Smooth muscle cell (in vitro differentiated cells): ENCODE data around the gene LYPD4. TPM values are rescaled to one million over a fixed set of nuclear protein-coding genes. Genes with fewer than 3 reads are reported as not detected.

Source experiments
- DNase-seq: peaks from one replicate; lab custom pipeline; 2025; ENCODE audit not compliant: unreplicated experiment; lab: John Stamatoyannopoulos, UW
- H2AFZ ChIP-seq: fragments of 200-600 bp; sonication (generic); 2 replicates; pipeline ENCODE4 v1.6.0; 2016; ENCODE audit warnings: antibody characterized with exemption, low read depth, mild to moderate bottlenecking
- H3F3A ChIP-seq: fragments of 200-600 bp; sonication (generic); 2 replicates; pipeline ENCODE4 v1.6.0; 2017; ENCODE audit warnings: antibody characterized with exemption, low read depth
- H3K27ac ChIP-seq: fragments of 200-600 bp; sonication (generic); 2 replicates; pipeline ENCODE4 v1.5.1; 2016; ENCODE audit warnings: low read depth, mild to moderate bottlenecking
- H3K27me3 ChIP-seq: fragments of 200-600 bp; sonication (generic); 2 replicates; pipeline ENCODE4 v1.6.1; 2016; ENCODE audit warnings: low read depth, mild to moderate bottlenecking
- H3K36me3 ChIP-seq: fragments of 200-600 bp; sonication (generic); 2 replicates; pipeline ENCODE4 v1.5.1; 2016; ENCODE audit warnings: low read depth
- H3K4me1 ChIP-seq: fragments of 200-600 bp; sonication (generic); 2 replicates; pipeline ENCODE4 v1.5.1; 2016; ENCODE audit warnings: low read depth
- H3K4me2 ChIP-seq: fragments of 200-600 bp; sonication (generic); 2 replicates; pipeline ENCODE4 v1.6.0; 2016; ENCODE audit warnings: mild to moderate bottlenecking
- H3K4me3 ChIP-seq: fragments of 200-600 bp; sonication (generic); 2 replicates; pipeline ENCODE4 v1.5.1; 2016; ENCODE audit warnings: mild to moderate bottlenecking
- H3K79me2 ChIP-seq: fragments of 200-600 bp; sonication (generic); 2 replicates; pipeline ENCODE4 v1.6.0; 2016; ENCODE audit warnings: low read depth, mild to moderate bottlenecking
- H3K9ac ChIP-seq: fragments of 200-600 bp; sonication (generic); 2 replicates; pipeline ENCODE4 v1.6.0; 2016; ENCODE audit warnings: low read depth
- H3K9me3 ChIP-seq: fragments of 200-600 bp; sonication (generic); replicated peaks from 2 replicates; pipeline ENCODE4 v1.5.1; 2016; ENCODE audit warnings: low read depth
- H4K20me1 ChIP-seq: fragments of 200-600 bp; sonication (generic); 2 replicates; pipeline ENCODE4 v1.6.0; 2016; ENCODE audit warnings: low read depth
- WGBS: methylation state at CpG from one replicate; pipeline ENCODE4 v1.1.7; 2016; ENCODE audit warnings: low lambda C conversion rate; 5-methylcytosine and 5-hydroxymethylcytosine counted together
- polyA plus RNA-seq: library from polyadenylated mRNA; unstranded; fragments of >200 nt; fragmentation: Nextera tagmentation; extraction: Ambion mirVana; gene quantifications from 2 replicates; pipeline ENCODE4 v1.2.1, GENCODE V29; 2016
- total RNA-seq: library from RNA; depleted of rRNA; stranded (reverse); fragments of >200 nt; gene quantifications from 2 replicates; pipeline ENCODE4 v1.2.3, GENCODE V29; 2014
- TF ChIP-seq, protein P1 (sequence below): fragments of 200-600 bp; sonication (generic); IDR thresholded peaks from 2 replicates; pipeline ENCODE4 v1.5.1; 2017; ENCODE audit warnings: borderline replicate concordance, mild to moderate bottlenecking, antibody characterized with exemption; ENCODE audit not compliant: insufficient read depth, poor library complexity, severe bottlenecking

Gene LYPD4
- total and polyA plus RNA-seq, 2 experiments from 2014 or later: not detected

DNA sequence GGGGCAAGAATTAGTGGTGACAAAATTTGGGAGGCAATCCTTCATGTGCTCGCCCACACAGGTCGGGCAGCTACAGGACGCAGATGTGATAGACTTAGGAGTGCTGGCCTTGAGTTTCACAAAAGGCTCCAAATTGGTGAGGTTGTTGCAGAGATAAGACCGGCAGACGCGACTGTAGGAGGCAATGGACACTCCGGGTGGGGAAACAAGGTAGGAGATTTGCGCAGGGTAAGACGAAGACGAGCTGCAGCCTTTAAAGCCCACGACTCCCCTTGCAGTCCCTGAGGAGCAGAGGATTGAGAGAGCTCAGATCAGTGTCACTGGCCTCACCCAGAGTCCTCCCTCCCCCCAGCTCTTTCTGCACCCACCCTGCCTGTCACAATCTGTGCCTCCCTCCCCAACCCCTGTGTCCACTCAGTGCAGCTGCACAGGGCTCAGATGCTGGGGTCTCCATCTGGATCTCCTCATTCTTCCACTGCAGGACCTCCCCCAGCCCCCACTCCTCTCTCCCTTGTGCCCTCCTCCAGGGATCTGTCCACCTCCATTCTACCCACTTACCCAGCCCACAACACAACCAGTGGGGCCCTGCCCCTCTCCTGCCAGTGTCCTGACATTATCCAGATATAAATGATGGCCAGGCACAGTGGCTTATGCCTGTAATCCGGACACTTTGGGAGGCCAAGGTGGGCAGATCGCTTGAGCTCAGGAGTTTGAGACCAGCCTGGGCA lies 6.3 kb downstream of the LYPD4 start:
- H3K79me2 ChIP-seq: no peaks in the 10 kb centered on the region
- no peaks in the 10 kb centered on the region for H3F3A ChIP-seq
- H3K9me3 ChIP-seq: no peaks in the 10 kb centered on the region
- H3K36me3 ChIP-seq: no peaks in the 10 kb centered on the region
- H3K4me2 ChIP-seq: no peak overlapping the region
- WGBS: 68% methylated on average over 12 of the region's 13 CpGs
- no peak overlapping the region for H3K27ac ChIP-seq
- no peaks in the 10 kb centered on the region for H4K20me1 ChIP-seq
- TF ChIP-seq, protein P1, sequence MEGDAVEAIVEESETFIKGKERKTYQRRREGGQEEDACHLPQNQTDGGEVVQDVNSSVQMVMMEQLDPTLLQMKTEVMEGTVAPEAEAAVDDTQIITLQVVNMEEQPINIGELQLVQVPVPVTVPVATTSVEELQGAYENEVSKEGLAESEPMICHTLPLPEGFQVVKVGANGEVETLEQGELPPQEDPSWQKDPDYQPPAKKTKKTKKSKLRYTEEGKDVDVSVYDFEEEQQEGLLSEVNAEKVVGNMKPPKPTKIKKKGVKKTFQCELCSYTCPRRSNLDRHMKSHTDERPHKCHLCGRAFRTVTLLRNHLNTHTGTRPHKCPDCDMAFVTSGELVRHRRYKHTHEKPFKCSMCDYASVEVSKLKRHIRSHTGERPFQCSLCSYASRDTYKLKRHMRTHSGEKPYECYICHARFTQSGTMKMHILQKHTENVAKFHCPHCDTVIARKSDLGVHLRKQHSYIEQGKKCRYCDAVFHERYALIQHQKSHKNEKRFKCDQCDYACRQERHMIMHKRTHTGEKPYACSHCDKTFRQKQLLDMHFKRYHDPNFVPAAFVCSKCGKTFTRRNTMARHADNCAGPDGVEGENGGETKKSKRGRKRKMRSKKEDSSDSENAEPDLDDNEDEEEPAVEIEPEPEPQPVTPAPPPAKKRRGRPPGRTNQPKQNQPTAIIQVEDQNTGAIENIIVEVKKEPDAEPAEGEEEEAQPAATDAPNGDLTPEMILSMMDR: no peak
- no peak overlapping the region for H3K4me3 ChIP-seq
- DNase-seq: no peak
- H3K27me3 ChIP-seq: peaks cover 7% of the 10 kb centered on the region
- H3K4me1 ChIP-seq: no peaks in the 10 kb centered on the region
- H3K9ac ChIP-seq: no peak overlapping the region
- H2AFZ ChIP-seq: no peak overlapping the region

DNA sequence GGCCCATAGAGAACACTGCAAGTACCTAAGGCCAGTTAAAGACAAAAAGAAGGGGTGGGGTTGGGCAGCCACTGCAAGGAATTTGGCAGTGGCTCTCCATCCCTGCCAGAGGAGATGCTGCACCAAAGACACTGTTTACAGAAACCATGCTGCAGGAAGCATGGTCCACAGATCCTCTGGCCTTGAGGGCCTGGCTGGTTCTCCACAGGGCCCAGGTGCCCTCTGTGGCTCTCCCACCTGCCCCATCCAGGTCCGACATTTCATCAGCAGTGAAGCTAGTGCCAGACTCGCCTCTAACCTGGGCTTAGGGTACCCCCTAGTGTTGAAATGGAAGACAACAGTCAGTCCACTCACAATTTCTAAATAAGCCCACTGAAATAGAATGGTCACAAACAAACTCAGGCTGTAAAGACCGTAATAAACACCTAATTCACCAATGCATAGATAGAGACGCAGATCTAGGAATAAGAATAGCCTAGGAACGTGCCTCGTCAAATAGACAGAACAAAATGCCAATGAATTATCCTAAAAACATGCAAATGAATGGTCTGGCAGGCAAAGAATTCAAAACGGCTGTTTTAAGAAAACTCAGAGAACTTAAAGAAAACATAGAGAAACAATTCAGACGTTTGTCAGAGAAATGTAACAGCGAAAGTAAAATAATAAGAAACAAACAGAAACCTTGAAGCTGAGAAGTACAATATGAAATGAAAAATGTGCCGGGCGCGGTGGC lies 23.3 kb downstream of the LYPD4 start:
- Histone ChIP-seq H3F3A (no peaks in the 10 kb centered on the region), H3K79me2 (no peaks in the 10 kb centered on the region), H3K9me3 (no peaks in the 10 kb centered on the region), H3K27me3 (no peaks in the 10 kb centered on the region), H3K36me3 (no peaks in the 10 kb centered on the region), H4K20me1 (no peaks in the 10 kb centered on the region), H3K9ac (no peak overlapping the region), H3K4me3 (no peak overlapping the region), H2AFZ (no peak overlapping the region), H3K27ac (no peak overlapping the region), H3K4me1 (no peaks in the 10 kb centered on the region), H3K4me2 (no peak overlapping the region)
- TF ChIP-seq, protein P1: peak; percentile 14
- WGBS: 52% methylated on average over 12 of the region's 12 CpGs
- DNase-seq: no peak

DNA sequence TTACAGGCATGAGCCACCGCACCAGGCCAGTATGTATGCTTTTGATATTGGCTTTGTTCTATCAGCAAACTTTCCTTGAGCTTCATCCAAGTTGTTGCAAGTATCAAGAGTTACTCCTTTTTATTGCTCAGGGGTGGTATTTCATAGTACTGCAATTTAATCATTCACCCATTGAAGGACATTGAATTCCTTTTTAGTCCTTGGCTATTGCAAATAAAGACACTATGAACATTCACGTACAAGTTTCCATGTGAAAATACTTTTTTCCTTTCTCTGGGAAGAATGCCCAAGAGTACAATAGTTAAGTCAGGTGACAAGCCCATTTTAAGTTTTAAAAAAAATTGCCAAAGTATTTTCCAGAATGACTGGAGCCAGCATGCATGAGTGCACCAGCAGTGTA lies 27.7 kb downstream of the LYPD4 start:
- Histone ChIP-seq H3K4me2 (no peak overlapping the region), H4K20me1 (no peaks in the 10 kb centered on the region), H3K9me3 (no peaks in the 10 kb centered on the region), H3K27ac (no peak overlapping the region), H3K36me3 (no peaks in the 10 kb centered on the region), H2AFZ (no peak overlapping the region), H3K27me3 (no peaks in the 10 kb centered on the region), H3K4me1 (no peaks in the 10 kb centered on the region), H3K4me3 (no peak overlapping the region), H3K9ac (no peak overlapping the region), H3K79me2 (no peaks in the 10 kb centered on the region), H3F3A (no peaks in the 10 kb centered on the region)
- TF ChIP-seq, protein P1: no peak
- no peak for DNase-seq
- 91% methylated on average over 2 of the region's 2 CpGs for WGBS
